Ovary (tissue), 9 donors: ENCODE data around the gene AKNAD1. TPM values are rescaled to one million over a fixed set of nuclear protein-coding genes. Genes with fewer than 3 reads are reported as not detected.

Experiments used
- DNase-seq, 5 donors: peaks; one replicate each; pipeline ENCODE4 v3.0.0-alpha.2; 2019 to 2020
- H3K27ac ChIP-seq, 2 donors: fragments of 200-600 bp; one replicate each; pipeline versions ENCODE4 v1.5.1 to v1.8.0; 2019 to 2022
- H3K27me3 ChIP-seq: fragments of 200-600 bp; one replicate; pipeline ENCODE4 v1.8.0; 2022
- H3K36me3 ChIP-seq: fragments of 200-600 bp; sonication (generic); one replicate; pipeline ENCODE4 v1.5.1; 2019
- H3K4me1 ChIP-seq: one replicate; pipeline ENCODE4 v1.8.1; 2013; ENCODE audit warnings: mild to moderate bottlenecking, moderate library complexity; ENCODE audit not compliant: insufficient read depth
- H3K4me3 ChIP-seq: fragments of 200-600 bp; sonication (generic); one replicate; pipeline ENCODE4 v1.5.1; 2017
- H3K9me3 ChIP-seq, 2 donors: fragments of 200-600 bp in 1 of 2; sonication (generic) in 1 of 2; one replicate each; pipeline versions ENCODE4 v1.5.1 to v1.8.1; 2013 to 2019; ENCODE audit warnings: mild to moderate bottlenecking in 1 of 2, moderate library complexity in 1 of 2
- CTCF ChIP-seq, 3 donors: fragments of 450-650 bp in 2 of 3; fragments of 200-600 bp in 1 of 3; IDR thresholded peaks; one replicate each; pipeline versions ENCODE4 v1.5.1 to v1.8.0; 2016 to 2022; ENCODE audit warnings: antibody characterized with exemption in 3 of 3, mild to moderate bottlenecking in 1 of 3
- EP300 ChIP-seq: sonication (generic); formaldehyde crosslinking; IDR thresholded peaks from one replicate; pipeline ENCODE4 v1.6.1; 2017; ENCODE audit warnings: antibody characterized with exemption
- POLR2A ChIP-seq: fragments of 450-650 bp; IDR thresholded peaks from one replicate; pipeline ENCODE4 v1.6.1; 2017; ENCODE audit warnings: antibody characterized with exemption, mild to moderate bottlenecking, moderate library complexity
- WGBS, 3 donors: extraction: QIAGEN DNeasy Blood & Tissue Kit in 1 of 3; methylation state at CpG; one replicate each; pipeline versions ENCODE4 v1.1.5 to v1.1.7; 2013 to 2017; 5-methylcytosine and 5-hydroxymethylcytosine counted together
- intact Hi-C, 4 donors: fragments of 100-400 bp; cut with DNase I; formaldehyde crosslinking; loops; one replicate each; pipeline versions ENCODE4 v1.11.0 to v1.15.1; 2022 to 2023
- polyA plus RNA-seq, 2 donors: library from polyadenylated mRNA; stranded (reverse); fragments of 200-250 nt in 1 of 2; fragments of 350-450 nt in 1 of 2; fragmentation: Illumina TruSeq in 1 of 2; extraction: RNeasy Lipid Tissue Mini Kit (QIAGEN cat#74804) in 1 of 2; gene quantifications; one replicate each; pipeline ENCODE4 v1.2.3, GENCODE V29; 2013 to 2014
- total RNA-seq, 7 donors: library from RNA; depleted of rRNA in 2 of 7; stranded (reverse); fragments of >200 nt in 2 of 7; fragmentation: NEBNext Ultra II Directional in 3 of 7; extraction: Animal tissue kit (Norgen Biotek cat#: 25700) in 3 of 7; gene quantifications; one replicate each; pipeline versions ENCODE4 v1.1.0 to v1.2.4, GENCODE V29; 2016 to 2023
- donor health status: DM: no; HTN: no; CAD: no; lungs with moderate emphysema.
- donor health status: DM: no; HTN: no; CAD: no.
- donor health status: Bipolar disorder and iron deficiency.
- donor health status: DM: yes; HTN: yes; CAD: no.
- donor health status: DM: no; HTN: no; CAD: no.
- donor health status: DM: yes; HTN: yes; CAD: no.

Gene AKNAD1
- total and polyA plus RNA-seq, 9 donors: 0.08 to 0.20 TPM; not detected in 7

DNA sequence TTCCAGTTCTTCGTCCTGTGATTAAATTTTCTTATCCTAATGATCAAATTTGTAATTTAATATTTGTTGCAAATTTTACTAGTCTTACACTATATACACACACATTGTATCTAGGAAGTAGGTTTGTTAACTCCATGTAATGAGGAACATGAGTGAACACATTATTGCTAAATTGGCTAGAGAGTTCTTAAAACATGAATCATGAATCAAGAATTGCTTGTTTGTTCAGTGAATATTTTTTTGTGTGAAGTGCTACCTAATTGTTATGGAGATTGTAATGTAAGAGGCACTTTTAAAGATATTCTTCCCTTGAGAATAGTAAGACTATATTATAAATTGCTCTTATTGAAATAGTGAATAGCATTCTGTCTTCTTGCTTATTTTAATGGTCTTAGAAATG lies 24.5 kb upstream of the AKNAD1 start:
- H3K27ac ChIP-seq: no peak overlapping the region
- no peak overlapping the region for H3K4me3 ChIP-seq
- no peaks in the 10 kb centered on the region for H3K9me3 ChIP-seq
- peaks cover 1% of the 10 kb centered on the region for H3K4me1 ChIP-seq
- intact Hi-C loops: no loop called here
- TF ChIP-seq POLR2A (no peak), CTCF (IDR thresholded peaks at IDR 0.05) (no peak), EP300 (no peak)
- WGBS, 3 donors: 87 to 100% (median 96%) methylated on average over 1 of the region's 1 CpG
- H3K27me3 ChIP-seq: peaks cover 4% of the 10 kb centered on the region
- no peak for DNase-seq
- no peaks in the 10 kb centered on the region for H3K36me3 ChIP-seq

DNA sequence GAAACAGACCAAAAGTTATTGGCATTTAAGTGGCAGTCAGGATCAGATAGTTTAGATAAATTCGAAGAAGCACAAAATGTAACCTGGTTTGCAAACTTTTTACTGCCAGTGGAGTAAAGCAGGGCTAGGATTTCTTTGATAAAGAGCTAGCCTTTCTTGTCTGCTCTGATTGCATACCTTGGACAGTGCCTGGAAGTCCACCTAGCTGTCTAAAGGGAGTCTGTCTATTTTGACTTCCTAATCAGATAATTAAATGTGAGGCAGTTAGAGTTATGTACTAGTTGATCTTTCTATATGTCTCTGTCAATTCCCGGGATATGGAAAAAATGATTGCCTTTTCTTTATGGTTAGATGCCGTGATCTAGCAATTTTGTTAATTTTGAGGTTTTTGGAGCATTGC lies 24.0 kb upstream of the AKNAD1 start:
- no peak for TF ChIP-seq POLR2A
- no peak for TF ChIP-seq CTCF (IDR thresholded peaks at IDR 0.05)
- no peak for TF ChIP-seq EP300
- no peak overlapping the region for H3K4me3 ChIP-seq
- no peaks in the 10 kb centered on the region for H3K9me3 ChIP-seq
- 90 to 96% (median 90%) methylated on average over 3 of the region's 3 CpGs for WGBS, 3 donors
- intact Hi-C loops: no loop called here
- peaks cover 1% of the 10 kb centered on the region for H3K4me1 ChIP-seq
- H3K36me3 ChIP-seq: no peaks in the 10 kb centered on the region
- DNase-seq: no peak
- no peak overlapping the region for H3K27ac ChIP-seq
- H3K27me3 ChIP-seq: peaks cover under 1% of the 10 kb centered on the region

- TF ChIP-seq POLR2A (no peak), EP300 (no peak)
- H3K27me3 ChIP-seq: no peaks in the 10 kb centered on the region
- intact Hi-C loops: loop anchor here in 2 of 4 donors (10.0 kb wide), 2 partner anchors 54 to 406 kb away; partner anchors contain the start of gene PSRC1 (in 1 of the 2)
- no peak overlapping the region for H3K27ac ChIP-seq
- no peak overlapping the region for H3K4me3 ChIP-seq
- no peak for DNase-seq
- WGBS, 3 donors: 78 to 89% (median 85%) methylated on average over 3 of the region's 3 CpGs
- H3K36me3 ChIP-seq: no peaks in the 10 kb centered on the region
- no peaks in the 10 kb centered on the region for H3K9me3 ChIP-seq
- peaks cover 1% of the 10 kb centered on the region for H3K4me1 ChIP-seq
Observed at GRCh38 chr1:108878678-108879077, 21.8 kb upstream of the AKNAD1 start.

GRCh38 chr1:108878160-108878469 lies 21.2 kb upstream of the AKNAD1 start:
- Histone ChIP-seq H3K27me3 (no peaks in the 10 kb centered on the region), H3K4me3 (peak overlapping the region; percentile 59), H3K4me1 (peaks cover 1% of the 10 kb centered on the region), H3K9me3 (no peaks in the 10 kb centered on the region), H3K36me3 (no peaks in the 10 kb centered on the region), H3K27ac (no peak overlapping the region)
- intact Hi-C loops: loop anchor here in 2 of 4 donors (10.0 kb wide), 2 partner anchors 53 to 407 kb away; partner anchors contain the start of gene PSRC1 (in 1 of the 2)
- TF ChIP-seq CTCF (IDR thresholded peaks at IDR 0.05): no peak
- TF ChIP-seq EP300: no peak
- TF ChIP-seq POLR2A: no peak
- DNase-seq: no peak
- whole genome bisulfite sequencing, 3 donors: 48 to 70% (median 58%) methylated on average over 4 of the region's 4 CpGs

DNA sequence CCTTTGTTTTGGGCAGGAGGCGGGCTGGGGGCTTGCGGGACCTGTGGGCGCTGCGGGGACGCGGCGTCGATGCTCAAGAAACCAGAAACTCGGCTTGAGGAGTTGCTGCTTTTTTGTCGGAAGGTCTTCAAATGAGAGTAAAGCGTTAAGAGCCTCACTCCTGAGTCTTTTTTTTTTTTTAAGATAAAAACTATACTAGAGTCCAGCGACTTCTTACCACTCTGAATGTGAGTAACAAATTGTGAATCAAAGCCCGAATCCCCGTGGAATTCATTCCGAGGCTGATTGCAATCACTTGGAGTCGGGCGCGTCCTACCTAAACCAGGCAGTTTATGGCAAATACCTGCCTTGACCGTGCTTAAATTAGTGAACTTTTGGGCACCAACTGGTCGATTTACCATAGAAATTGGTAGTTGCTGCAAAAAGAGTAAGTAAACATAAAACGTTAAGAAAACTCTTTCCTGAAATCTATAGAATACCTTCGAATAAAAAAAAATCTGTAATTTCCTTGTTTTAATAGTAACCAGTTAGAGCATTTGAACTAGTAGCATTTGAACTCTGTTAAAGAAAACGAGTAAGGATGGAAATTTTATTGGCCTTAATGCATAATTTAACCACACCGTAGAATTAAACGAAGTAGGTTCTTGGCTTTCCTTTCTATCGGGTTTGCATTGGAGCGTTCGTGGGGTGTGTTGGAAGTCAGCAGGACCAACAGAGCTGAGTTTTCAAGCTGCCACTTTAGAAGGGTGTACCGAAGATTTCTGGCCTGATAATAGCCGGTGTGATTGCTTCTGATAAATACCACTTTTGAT lies 20.7 kb upstream of the AKNAD1 start:
- no peaks in the 10 kb centered on the region for H3K36me3 ChIP-seq
- H3K27ac ChIP-seq: peak overlapping the region in 1 of 2 donors; percentile 7
- no peaks in the 10 kb centered on the region for H3K27me3 ChIP-seq
- 2 to 8% (median 3%) methylated on average over 30 of the region's 30 CpGs for WGBS, 3 donors
- intact Hi-C loops: loop anchor here in 2 of 4 donors (10.0 kb wide), 2 partner anchors 53 to 407 kb away; partner anchors contain the start of gene PSRC1 (in 1 of the 2)
- TF ChIP-seq POLR2A (no peak), CTCF (IDR thresholded peaks at IDR 0.05) (no peak), EP300 (no peak)
- no peaks in the 10 kb centered on the region for H3K9me3 ChIP-seq
- H3K4me3 ChIP-seq: peak overlapping the region; percentile 59
- H3K4me1 ChIP-seq: peaks cover 1% of the 10 kb centered on the region
- no peak for DNase-seq
